CD14-positive monocyte (primary cell): ENCODE data around the gene COL26A1. TPM values are rescaled to one million over a fixed set of nuclear protein-coding genes. Genes with fewer than 3 reads are reported as not detected.

Experiments used
- DNase-seq, 3 donors: peaks; one replicate each; pipeline ENCODE4 v3.0.0-alpha.2; 2011 to 2022
- H2AFZ ChIP-seq: 2 replicates; pipeline ENCODE4 v1.6.0; 2012; ENCODE audit warnings: mild to moderate bottlenecking, low read depth, low read length, inconsistent platforms; ENCODE audit not compliant: insufficient read depth, poor library complexity, severe bottlenecking
- H3K27ac ChIP-seq, 2 donors: 1 replicate in 1 of 2; 2 replicates in 1 of 2; pipeline ENCODE4 v1.5.1; 2012 to 2013; ENCODE audit warnings: low read length in 2 of 2, control low read depth in 1 of 2, inconsistent platforms in 1 of 2, low read depth in 1 of 2, mild to moderate bottlenecking in 1 of 2
- H3K27me3 ChIP-seq, 2 donors: one replicate each; pipeline versions ENCODE4 v1.6.0 to v1.6.1; 2011 to 2013; ENCODE audit warnings: low read length in 2 of 2; ENCODE audit not compliant: control insufficient read depth in 2 of 2, insufficient read depth in 2 of 2
- H3K36me3 ChIP-seq, 2 donors: replicated peaks in 1 of 2; 1 replicate in 1 of 2; 2 replicates in 1 of 2; pipeline versions ENCODE4 v1.5.1 to v1.6.1; 2012 to 2013; ENCODE audit warnings: low read length in 2 of 2, control low read depth in 1 of 2, inconsistent platforms in 1 of 2, mild to moderate bottlenecking in 1 of 2; ENCODE audit not compliant: insufficient read depth in 2 of 2, control insufficient read depth in 1 of 2
- H3K4me1 ChIP-seq, 2 donors: 1 replicate in 1 of 2; 2 replicates in 1 of 2; pipeline versions ENCODE4 v1.5.1 to v1.6.1; 2012 to 2013; ENCODE audit warnings: low read length in 2 of 2, control low read depth in 1 of 2, inconsistent platforms in 1 of 2, mild to moderate bottlenecking in 1 of 2, moderate library complexity in 1 of 2; ENCODE audit not compliant: insufficient read depth in 2 of 2, control insufficient read depth in 1 of 2
- H3K4me2 ChIP-seq: replicated peaks from 2 replicates; pipeline ENCODE3; 2012; ENCODE audit warnings: low read length, moderate library complexity, mild to moderate bottlenecking; ENCODE audit not compliant: poor library complexity, severe bottlenecking; ENCODE audit errors: extremely low read depth
- H3K4me3 ChIP-seq, 3 experiments: fragments of 200-600 bp in 1 of 3; sonication (generic) in 1 of 3; replicated peaks in 1 of 3; 1 replicate in 2 of 3; 2 replicates in 1 of 3; pipeline ENCODE4 v1.5.1; 2011 to 2013; ENCODE audit warnings: low read length in 3 of 3, mild to moderate bottlenecking in 3 of 3, control low read depth in 2 of 3, low read depth in 2 of 3, inconsistent platforms in 1 of 3, moderate library complexity in 1 of 3
- H3K79me2 ChIP-seq: 2 replicates; pipeline ENCODE4 v1.6.0; 2012; ENCODE audit warnings: mild to moderate bottlenecking, control low read depth, inconsistent platforms, low read length, moderate library complexity; ENCODE audit not compliant: insufficient read depth
- H3K9ac ChIP-seq: 2 replicates; pipeline ENCODE4 v1.6.0; 2017; ENCODE audit warnings: low read length, mild to moderate bottlenecking; ENCODE audit not compliant: insufficient read depth, poor library complexity, severe bottlenecking
- H3K9me3 ChIP-seq, 2 donors: replicated peaks in 1 of 2; 1 replicate in 1 of 2; 2 replicates in 1 of 2; pipeline versions ENCODE4 v1.5.1 to v1.6.1; 2012 to 2013; ENCODE audit warnings: low read length in 2 of 2, control low read depth in 1 of 2; ENCODE audit not compliant: control insufficient read depth in 1 of 2, insufficient read depth in 1 of 2
- H4K20me1 ChIP-seq: 2 replicates; pipeline ENCODE4 v1.6.0; 2012; ENCODE audit warnings: mild to moderate bottlenecking, low read length, control low read depth, moderate library complexity; ENCODE audit not compliant: insufficient read depth
- H3K27ac Mint-ChIP-seq, 7 donors: one replicate each; pipeline ENCODE4 v1.8.0; 2020; ENCODE audit warnings: mild to moderate bottlenecking in 7 of 7, mixed read lengths in 7 of 7, moderate library complexity in 6 of 7, inconsistent platforms in 2 of 7
- H3K27me3 Mint-ChIP-seq, 3 donors: one replicate each; pipeline ENCODE4 v1.8.0; 2021 to 2022; ENCODE audit warnings: low read depth in 3 of 3, mild to moderate bottlenecking in 3 of 3, mixed read lengths in 3 of 3, moderate library complexity in 3 of 3, inconsistent platforms in 1 of 3
- H3K36me3 Mint-ChIP-seq, 2 donors: one replicate each; pipeline ENCODE4 v1.8.0; 2020; ENCODE audit warnings: mixed read lengths in 2 of 2, inconsistent platforms in 1 of 2, mild to moderate bottlenecking in 1 of 2
- H3K4me1 Mint-ChIP-seq: one replicate; pipeline ENCODE4 v1.8.0; 2020; ENCODE audit warnings: mild to moderate bottlenecking, mixed read lengths
- H3K4me3 Mint-ChIP-seq, 2 donors: one replicate each; pipeline ENCODE4 v1.8.0; 2020; ENCODE audit warnings: mild to moderate bottlenecking in 2 of 2, mixed read lengths in 2 of 2, moderate library complexity in 1 of 2
- H3K9me3 Mint-ChIP-seq, 7 donors: one replicate each; pipeline ENCODE4 v1.8.0; 2020 to 2022; ENCODE audit warnings: mixed read lengths in 7 of 7, mild to moderate bottlenecking in 6 of 7, moderate library complexity in 6 of 7, inconsistent platforms in 2 of 7
- WGBS: methylation state at CpG from one replicate; pipeline ENCODE4 v1.1.5; 2013; ENCODE audit warnings: missing lambda C conversion rate; ENCODE audit not compliant: insufficient coverage; 5-methylcytosine and 5-hydroxymethylcytosine counted together
- intact Hi-C, 2 donors: fragments of 100-400 bp; cut with micrococcal nuclease; formaldehyde crosslinking; loops; one replicate each; pipeline versions ENCODE4 v1.15.0 to v1.15.1; 2023
- polyA plus RNA-seq, 3 donors: library from polyadenylated mRNA; depleted of rRNA in 1 of 3; unstranded in 2 of 3; stranded (reverse) in 1 of 3; fragments of 300-500 nt in 2 of 3; fragments of >200 nt in 1 of 3; fragmentation: Illumina TruSeq in 2 of 3; gene quantifications; 1 replicate in 2 of 3; 2 replicates in 1 of 3; pipeline ENCODE4 v1.2.3, GENCODE V29; 2012 to 2021
- TF ChIP-seq, protein P1 (sequence below): fragments of 200-600 bp; IDR thresholded peaks from one replicate; pipeline ENCODE4 v1.8.0; 2022; ENCODE audit warnings: antibody characterized with exemption, mild to moderate bottlenecking

Gene COL26A1
- polyA plus RNA-seq, 3 donors, result not detected

DNA sequence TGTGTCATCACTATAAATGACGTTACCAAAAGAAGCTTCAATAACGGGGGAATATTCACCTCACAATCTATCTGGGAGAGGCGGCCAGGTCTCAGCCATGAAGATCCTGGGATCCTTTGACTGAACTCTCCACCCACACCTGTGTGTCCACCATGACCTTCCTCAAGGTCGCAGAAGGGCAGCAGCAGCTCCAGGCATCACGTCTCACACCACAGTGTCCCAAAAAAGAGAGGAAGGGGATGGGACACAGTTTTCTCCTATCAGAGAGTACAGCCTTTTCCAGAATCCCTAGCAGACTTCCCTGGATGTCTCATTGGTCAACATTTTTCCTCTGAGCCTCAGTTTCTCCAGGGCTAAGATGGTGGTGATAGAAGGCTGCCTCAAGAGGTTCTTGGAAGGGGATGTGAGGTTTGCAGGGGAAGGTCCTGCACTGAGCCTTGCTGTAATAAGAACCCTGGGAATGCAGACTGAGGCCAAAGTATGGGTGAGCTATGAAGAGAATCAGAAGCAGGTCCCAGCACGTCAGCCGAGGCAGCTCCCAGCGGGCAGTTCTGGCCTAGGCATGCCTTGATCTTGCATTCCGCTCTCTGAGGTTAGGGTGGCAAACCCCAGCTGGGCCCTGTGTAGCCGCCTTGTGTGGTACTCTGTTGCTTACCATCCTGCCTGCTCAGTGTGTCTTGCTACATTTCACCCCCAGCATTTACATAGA lies 63.8 kb downstream of the COL26A1 start:
- Histone ChIP-seq H3K79me2 (no peaks in the 10 kb centered on the region), H3K4me2 (no peak overlapping the region), H2AFZ (no peak overlapping the region), H3K27ac (no peak overlapping the region), H3K27me3 (no peaks in the 10 kb centered on the region), H3K4me1 (no peaks in the 10 kb centered on the region), H3K9ac (no peak overlapping the region), H3K9me3 (no peaks in the 10 kb centered on the region), H4K20me1 (no peaks in the 10 kb centered on the region), H3K36me3 (no peaks in the 10 kb centered on the region), H3K4me3 (no peak overlapping the region)
- no peaks in the 10 kb centered on the region for H3K36me3 Mint-ChIP-seq
- no peak overlapping the region for H3K27ac Mint-ChIP-seq
- H3K27me3 Mint-ChIP-seq, result peaks cover 5 to 20% (median 12%) of the 10 kb centered on the region in 3 donors
- TF ChIP-seq, protein P1, sequence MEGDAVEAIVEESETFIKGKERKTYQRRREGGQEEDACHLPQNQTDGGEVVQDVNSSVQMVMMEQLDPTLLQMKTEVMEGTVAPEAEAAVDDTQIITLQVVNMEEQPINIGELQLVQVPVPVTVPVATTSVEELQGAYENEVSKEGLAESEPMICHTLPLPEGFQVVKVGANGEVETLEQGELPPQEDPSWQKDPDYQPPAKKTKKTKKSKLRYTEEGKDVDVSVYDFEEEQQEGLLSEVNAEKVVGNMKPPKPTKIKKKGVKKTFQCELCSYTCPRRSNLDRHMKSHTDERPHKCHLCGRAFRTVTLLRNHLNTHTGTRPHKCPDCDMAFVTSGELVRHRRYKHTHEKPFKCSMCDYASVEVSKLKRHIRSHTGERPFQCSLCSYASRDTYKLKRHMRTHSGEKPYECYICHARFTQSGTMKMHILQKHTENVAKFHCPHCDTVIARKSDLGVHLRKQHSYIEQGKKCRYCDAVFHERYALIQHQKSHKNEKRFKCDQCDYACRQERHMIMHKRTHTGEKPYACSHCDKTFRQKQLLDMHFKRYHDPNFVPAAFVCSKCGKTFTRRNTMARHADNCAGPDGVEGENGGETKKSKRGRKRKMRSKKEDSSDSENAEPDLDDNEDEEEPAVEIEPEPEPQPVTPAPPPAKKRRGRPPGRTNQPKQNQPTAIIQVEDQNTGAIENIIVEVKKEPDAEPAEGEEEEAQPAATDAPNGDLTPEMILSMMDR, result no peak
- peaks cover 0 to 3% (median 0%) of the 10 kb centered on the region in 7 donors for H3K9me3 Mint-ChIP-seq
- 87% methylated on average over 8 of the region's 10 CpGs for WGBS
- no peaks in the 10 kb centered on the region for H3K4me1 Mint-ChIP-seq
- intact Hi-C loops, result no loop called here
- no peak overlapping the region for H3K4me3 Mint-ChIP-seq
- DNase-seq, result no peak

DNA sequence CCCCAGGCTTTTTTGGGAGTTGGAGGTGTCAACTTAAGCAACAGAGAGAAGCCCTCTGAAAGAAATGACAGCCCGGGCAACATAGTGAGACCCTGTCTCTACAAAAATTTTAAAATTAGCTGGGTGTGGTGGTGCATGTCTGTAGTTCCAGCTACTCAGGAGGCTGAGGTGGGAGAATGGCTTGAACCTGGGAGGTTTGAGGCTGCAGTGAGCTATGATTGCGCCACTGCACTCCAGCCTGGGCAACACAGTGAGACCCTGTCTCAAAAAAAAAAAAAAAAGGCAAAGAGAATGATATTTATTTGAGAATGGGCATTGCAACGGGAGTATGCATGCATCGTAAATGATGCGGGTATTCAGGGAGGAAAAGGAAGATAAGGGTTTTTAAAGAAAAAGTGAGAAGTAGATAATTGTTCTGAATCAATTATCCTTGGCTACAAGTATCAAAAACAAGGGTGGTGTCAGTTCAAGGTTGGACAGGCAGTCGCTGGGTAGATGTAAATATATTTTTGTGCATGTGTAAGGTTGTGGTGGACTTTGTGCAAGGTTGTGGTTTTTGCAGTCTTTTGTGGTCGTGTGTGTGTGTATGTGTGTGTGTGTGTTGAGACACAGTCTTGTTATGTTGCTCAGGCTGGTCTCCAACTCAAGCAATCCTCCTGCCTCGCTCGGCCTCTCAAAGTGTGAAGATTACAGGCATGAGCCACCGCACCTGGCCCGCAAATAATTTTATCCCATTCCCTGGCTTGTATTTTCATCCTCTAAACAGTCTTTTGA lies 65.6 kb downstream of the COL26A1 start:
- DNase-seq, result no peak
- Histone ChIP-seq H3K79me2 (no peaks in the 10 kb centered on the region), H3K4me3 (no peak overlapping the region), H3K9ac (no peak overlapping the region), H3K27ac (no peak overlapping the region), H3K4me1 (no peaks in the 10 kb centered on the region), H4K20me1 (no peaks in the 10 kb centered on the region), H3K27me3 (no peaks in the 10 kb centered on the region), H3K4me2 (no peak overlapping the region), H3K36me3 (no peaks in the 10 kb centered on the region), H2AFZ (no peak overlapping the region), H3K9me3 (no peaks in the 10 kb centered on the region)
- peaks cover 0 to 3% (median 0%) of the 10 kb centered on the region in 7 donors for H3K9me3 Mint-ChIP-seq
- 63% methylated on average over 7 of the region's 11 CpGs for WGBS
- no peaks in the 10 kb centered on the region for H3K4me1 Mint-ChIP-seq
- intact Hi-C loops, result no loop called here
- H3K27me3 Mint-ChIP-seq, result peaks cover 11 to 17% (median 12%) of the 10 kb centered on the region in 3 donors
- H3K27ac Mint-ChIP-seq, result no peak overlapping the region
- no peak overlapping the region for H3K4me3 Mint-ChIP-seq
- H3K36me3 Mint-ChIP-seq, result no peaks in the 10 kb centered on the region
- TF ChIP-seq, protein P1, result no peak
